ENCODE measurements around the gene MAOB. TPM values are rescaled to one million over a fixed set of nuclear protein-coding genes. Genes with fewer than 3 reads are reported as not detected.
A peak's percentile ranks its signal among the peaks of the same experiment; 100 is the strongest.

The MAOB gene
- total RNA-seq, 1 experiment from 2014 or later, result 0.46 TPM

- peak; percentile 44 for DNase-seq (ENCODE audit: low read depth)
These were observed 21.4 kb downstream of the MAOB start for GRCh38 chrX:43860646-43861370.

GRCh38 chrX:43853225-43853828 is 28.9 kb downstream of the MAOB start:
- no peak for DNase-seq (ENCODE audit: low read depth)

GRCh38 chrX:43850629-43851028 is 31.6 kb downstream of the MAOB start:
- no peak for DNase-seq (ENCODE audit: low read depth)

- no peak for DNase-seq (ENCODE audit: low read depth)
These were observed 33.1 kb downstream of the MAOB start for GRCh38 chrX:43849173-43849572.

- no peak for DNase-seq (ENCODE audit: low read depth)
These were observed 34.9 kb downstream of the MAOB start for GRCh38 chrX:43847352-43847751.

GRCh38 chrX:43846558-43846957 is 35.7 kb downstream of the MAOB start:
- DNase-seq (ENCODE audit: low read depth), result no peak

- DNase-seq (ENCODE audit: low read depth), result no peak
These were observed 36.5 kb downstream of the MAOB start for GRCh38 chrX:43845776-43846175.

GRCh38 chrX:43840265-43840664 is 42.0 kb downstream of the MAOB start:
- DNase-seq (ENCODE audit: low read depth), result no peak

GRCh38 chrX:43836435-43837184 is 45.6 kb downstream of the MAOB start:
- no peak for DNase-seq (ENCODE audit: low read depth)

GRCh38 chrX:43835559-43835958 is 46.7 kb downstream of the MAOB start:
- DNase-seq (ENCODE audit: low read depth), result no peak

GRCh38 chrX:43827791-43828190 is 54.5 kb downstream of the MAOB start:
- DNase-seq (ENCODE audit: low read depth), result no peak

GRCh38 chrX:43822014-43822413 is 60.2 kb downstream of the MAOB start:
- DNase-seq (ENCODE audit: low read depth), result peak; percentile 2

GRCh38 chrX:43817444-43817843 is 64.8 kb downstream of the MAOB start:
- DNase-seq (ENCODE audit: low read depth), result no peak

GRCh38 chrX:43815209-43815608 is 67.0 kb downstream of the MAOB start:
- no peak for DNase-seq (ENCODE audit: low read depth)

GRCh38 chrX:43813898-43814297 is 68.4 kb downstream of the MAOB start:
- peak; percentile 12 for DNase-seq (ENCODE audit: low read depth)

- no peak for DNase-seq (ENCODE audit: low read depth)
These were observed 68.9 kb downstream of the MAOB start for GRCh38 chrX:43813319-43813718.

GRCh38 chrX:43809463-43809862 is 72.8 kb downstream of the MAOB start:
- DNase-seq (ENCODE audit: low read depth), result no peak

GRCh38 chrX:43808231-43808630 is 74.0 kb downstream of the MAOB start:
- no peak for DNase-seq (ENCODE audit: low read depth)

- no peak for DNase-seq (ENCODE audit: low read depth)
These were observed 76.7 kb downstream of the MAOB start for GRCh38 chrX:43805579-43805978.

GRCh38 chrX:43804021-43804420 is 78.2 kb downstream of the MAOB start:
- no peak for DNase-seq (ENCODE audit: low read depth)

GRCh38 chrX:43785930-43786591 is 96.2 kb downstream of the MAOB start:
- DNase-seq (ENCODE audit: low read depth), result no peak

- DNase-seq (ENCODE audit: low read depth), result no peak
These were observed 124.2 kb downstream of the MAOB start for GRCh38 chrX:43758044-43758443.

Data from Daoy (cell line).